D721Med (cell line): Measurements from ENCODE around the gene SLC39A1.

Experiments used
- DNase-seq: peaks from one replicate; pipeline ENCODE4 v3.0.0; 2011; ENCODE audit warnings: low spot score; ENCODE audit not compliant: insufficient read length
- FAIRE-seq: peaks from 2 replicates; lab custom pipeline; 2011; peaks lifted over from hg19 to GRCh38; lab: Jason Lieb, UNC
- TF ChIP-seq, protein P1 (sequence below): IDR thresholded peaks from 2 replicates; pipeline ENCODE4 v1.5.1; 2012; ENCODE audit warnings: mild to moderate bottlenecking, control low read depth; ENCODE audit not compliant: insufficient read depth; ENCODE audit errors: missing control alignments

The SLC39A1 gene

DNA sequence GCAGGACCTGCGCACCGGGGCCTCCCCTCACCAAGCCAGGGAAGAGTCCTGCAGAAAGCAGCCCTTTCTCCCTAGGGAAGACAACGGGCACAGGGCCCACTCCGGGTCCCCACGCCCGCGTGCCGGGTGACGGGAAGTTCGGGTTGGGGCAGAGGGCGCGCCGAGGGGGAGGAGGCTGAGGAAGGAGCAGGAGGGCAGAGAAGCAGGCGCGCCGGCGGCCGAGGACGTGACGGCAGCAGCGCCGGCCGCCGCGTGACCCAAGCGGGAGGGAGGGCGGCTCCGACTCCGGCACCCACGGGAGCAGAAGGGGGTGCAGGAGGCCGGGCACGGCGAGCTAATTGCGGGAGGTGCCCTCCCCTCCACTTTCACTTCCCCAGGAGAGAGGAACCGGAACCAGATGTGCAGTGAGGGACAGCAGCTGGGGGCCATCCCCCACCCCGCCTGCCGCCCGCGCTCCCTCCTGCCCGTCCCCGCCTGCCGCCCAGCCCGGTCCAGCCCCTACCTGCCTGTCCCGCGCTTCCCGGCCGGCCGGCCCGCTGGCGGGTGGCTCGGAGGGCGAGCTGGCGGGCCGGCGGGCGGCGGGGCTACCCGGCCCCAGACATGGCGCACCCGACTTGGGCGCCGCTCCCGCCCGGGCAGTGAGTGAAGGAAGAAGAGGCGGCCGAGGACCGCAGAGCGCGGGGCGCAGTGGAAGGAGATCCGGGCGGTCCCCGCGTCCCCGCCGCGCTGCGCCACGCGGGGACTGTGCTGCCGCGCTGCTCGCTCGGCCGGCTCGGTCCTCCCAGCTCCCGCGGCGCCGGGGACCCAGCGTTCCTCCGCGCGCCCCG, 17.3 kb downstream of the SLC39A1 start:
- FAIRE-seq: no peak

DNA sequence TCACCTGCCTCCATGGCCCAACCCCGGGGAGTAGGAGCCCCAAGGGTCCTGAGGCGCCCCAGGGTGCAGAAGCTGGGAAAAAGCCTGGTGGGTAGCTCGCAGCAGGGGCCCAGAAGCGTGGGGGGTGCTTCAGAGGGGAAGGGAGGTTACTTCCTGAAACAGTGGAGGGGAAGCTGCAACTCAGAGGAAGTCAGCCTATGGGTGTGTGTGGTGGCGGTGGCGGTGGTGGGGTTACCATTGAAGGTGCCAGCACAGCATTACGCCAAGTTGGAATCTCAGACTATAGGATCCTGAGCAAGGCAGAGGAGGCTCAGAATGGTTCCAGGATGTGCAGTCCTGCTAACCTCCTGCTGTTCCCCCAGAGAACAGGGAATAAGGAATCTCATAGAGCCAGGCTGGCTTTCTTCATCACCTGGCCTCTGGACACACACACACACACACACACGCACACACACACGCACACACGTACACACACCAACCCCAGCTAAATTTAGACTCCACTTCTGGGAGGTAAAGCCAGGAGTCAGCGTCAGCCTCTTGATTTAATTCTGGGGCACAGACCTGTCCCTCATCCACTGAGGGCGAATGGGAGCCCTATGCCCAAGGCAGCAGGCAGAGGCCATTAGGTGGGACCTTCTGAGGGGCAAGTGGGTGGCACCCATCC, 18.1 kb downstream of the SLC39A1 start:
- FAIRE-seq (no peak), DNase-seq (no peak)

More for the DNA sequence above, 17.3 kb downstream of the SLC39A1 start:
- TF ChIP-seq, protein P1, sequence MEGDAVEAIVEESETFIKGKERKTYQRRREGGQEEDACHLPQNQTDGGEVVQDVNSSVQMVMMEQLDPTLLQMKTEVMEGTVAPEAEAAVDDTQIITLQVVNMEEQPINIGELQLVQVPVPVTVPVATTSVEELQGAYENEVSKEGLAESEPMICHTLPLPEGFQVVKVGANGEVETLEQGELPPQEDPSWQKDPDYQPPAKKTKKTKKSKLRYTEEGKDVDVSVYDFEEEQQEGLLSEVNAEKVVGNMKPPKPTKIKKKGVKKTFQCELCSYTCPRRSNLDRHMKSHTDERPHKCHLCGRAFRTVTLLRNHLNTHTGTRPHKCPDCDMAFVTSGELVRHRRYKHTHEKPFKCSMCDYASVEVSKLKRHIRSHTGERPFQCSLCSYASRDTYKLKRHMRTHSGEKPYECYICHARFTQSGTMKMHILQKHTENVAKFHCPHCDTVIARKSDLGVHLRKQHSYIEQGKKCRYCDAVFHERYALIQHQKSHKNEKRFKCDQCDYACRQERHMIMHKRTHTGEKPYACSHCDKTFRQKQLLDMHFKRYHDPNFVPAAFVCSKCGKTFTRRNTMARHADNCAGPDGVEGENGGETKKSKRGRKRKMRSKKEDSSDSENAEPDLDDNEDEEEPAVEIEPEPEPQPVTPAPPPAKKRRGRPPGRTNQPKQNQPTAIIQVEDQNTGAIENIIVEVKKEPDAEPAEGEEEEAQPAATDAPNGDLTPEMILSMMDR: no peak
- DNase-seq: peak; percentile 63

DNA sequence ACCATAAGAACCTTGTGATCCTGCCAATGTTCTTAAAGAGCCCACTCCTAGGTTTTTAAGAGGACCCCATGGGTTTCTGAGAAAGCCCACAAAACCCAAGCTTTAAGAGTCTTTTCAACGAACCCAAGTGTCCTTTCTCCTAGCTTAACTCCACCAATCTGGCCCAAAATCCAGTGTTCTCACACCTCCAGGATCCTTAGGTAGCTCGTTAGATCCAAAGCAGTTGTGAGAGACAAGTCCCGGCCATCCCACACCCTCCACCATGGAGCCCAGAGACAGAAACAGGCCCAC, 18.6 kb downstream of the SLC39A1 start:
- TF ChIP-seq, protein P1: no peak
- FAIRE-seq: no peak

More for the DNA sequence above, 18.1 kb downstream of the SLC39A1 start:
- TF ChIP-seq, protein P1: no peak

DNA sequence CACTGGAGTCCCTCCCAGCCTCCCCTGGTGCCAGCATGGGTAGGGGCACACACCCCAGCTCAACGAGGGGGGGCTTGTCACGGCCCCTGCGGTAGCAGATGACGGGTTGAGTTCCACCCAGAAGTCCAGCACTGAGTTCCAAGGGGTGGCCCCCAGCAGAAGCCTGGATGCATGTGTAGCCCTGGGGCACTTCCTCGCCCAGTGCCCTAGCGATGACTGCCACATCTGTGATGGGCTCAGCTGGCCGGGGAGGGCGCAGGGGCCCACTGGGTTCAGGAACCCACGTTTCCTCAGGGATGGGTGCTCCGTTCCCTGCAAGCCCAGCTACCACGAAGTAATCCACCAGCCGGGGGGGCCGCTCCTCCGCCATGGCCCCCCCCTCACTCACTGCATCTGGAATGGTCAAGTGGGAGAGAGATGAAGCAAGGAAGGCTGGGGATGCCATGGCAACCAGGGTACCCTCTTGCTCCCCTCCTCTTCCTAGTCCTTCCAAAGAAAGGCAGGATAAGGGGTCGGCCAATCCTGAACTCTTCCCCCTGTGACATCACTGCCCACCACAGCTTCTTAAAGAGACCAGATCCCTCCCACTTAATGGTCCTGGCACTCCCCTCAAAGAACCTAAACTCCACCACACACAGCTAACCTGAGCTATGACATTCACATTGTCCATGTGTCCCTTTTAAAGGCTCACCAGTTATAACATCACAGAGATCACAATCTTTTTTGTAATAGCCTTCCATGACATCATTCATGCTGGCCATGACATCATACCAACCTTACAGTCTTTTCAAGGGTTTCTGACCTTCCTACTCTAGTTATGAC, 19.1 kb downstream of the SLC39A1 start:
- DNase-seq: no peak
- TF ChIP-seq, protein P1: no peak
- peak; percentile 58 for FAIRE-seq

More for the DNA sequence above, 18.6 kb downstream of the SLC39A1 start:
- no peak for DNase-seq

DNA sequence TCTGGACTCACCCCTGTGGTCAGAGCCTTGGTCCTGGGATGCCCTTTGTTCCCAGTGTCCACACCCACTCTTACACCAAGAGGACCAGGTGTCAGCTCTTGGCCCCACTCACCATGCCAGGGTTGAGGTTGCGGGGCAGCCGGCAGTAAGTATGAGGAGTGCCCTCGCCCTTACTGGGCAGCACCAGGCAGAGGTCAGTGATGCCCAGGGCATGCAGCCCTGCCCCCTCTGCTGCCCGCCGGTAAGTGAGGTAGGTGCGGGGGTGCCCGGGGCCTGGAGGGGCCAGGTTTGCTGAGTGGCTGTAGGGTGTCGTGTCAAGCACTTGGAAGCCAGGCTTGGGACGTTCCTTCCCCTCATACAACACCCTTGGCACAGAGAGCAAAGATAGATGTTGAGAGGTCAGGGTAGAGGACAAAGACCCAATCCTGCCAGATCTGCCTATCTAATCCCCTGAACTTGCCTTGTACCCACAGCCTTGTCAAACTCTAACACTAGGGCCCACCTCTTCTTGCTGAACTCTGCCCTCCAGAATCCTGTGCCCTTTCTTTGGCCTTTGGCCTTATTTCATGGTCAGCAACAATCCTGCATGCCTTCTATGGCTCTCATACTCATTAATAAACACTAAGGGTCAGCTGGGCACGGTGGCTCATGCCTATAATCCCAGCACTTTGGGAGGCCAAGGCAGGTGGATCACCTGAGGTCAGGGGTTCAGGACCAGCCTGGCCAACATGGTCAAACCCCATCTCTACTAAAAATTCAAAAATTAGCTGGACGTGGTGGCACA, 20.4 kb downstream of the SLC39A1 start:
- FAIRE-seq: no peak
- DNase-seq: no peak
- TF ChIP-seq, protein P1: no peak

DNA sequence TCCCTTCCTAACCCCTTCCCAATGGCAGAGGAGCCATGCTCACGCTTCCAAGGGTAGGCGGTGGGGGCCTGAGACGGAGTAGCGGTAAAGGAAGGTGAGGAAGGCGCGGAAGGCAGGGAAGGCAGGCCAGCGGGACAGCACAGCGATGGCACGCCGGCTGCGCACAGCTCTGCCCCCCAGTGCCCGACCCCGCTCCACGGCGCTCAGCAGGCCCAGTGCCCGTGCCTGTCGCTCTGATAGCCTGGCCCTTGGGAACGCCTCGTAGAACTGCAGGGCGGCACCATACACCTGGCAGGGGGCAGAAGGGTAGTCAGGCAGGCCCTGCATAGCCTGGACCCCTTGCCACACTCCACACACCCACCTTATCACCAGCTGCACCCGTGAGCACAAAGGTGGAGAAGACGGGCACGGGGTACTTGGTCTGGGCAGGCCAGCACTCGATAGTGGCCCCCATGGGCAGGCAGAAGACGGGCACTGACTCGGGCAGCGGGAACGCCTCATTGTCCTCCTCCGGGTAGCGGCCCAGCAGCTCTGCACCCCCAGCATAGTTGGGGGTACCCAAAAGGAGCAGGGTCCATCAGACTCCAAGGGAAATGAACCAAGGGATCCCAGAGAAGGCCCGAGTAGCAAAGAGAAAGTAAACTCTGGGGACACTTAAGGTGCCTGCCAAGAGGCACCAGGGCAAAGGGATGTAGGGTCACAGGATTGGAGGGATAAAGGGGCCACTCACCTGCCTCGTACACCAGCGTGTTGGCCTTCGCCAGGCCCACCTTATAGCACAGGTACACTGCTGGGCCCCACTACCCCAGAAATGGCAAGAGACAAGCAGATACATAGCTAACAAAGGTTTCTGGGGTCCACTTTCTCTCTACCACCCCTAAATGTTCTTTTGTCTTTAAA, 21.3 kb downstream of the SLC39A1 start:
- TF ChIP-seq, protein P1: no peak
- no peak for DNase-seq
- FAIRE-seq: no peak
